SK-N-MC (cell line): ENCODE data around the gene C10orf71.

Experiments used
- DNase-seq: peaks from one replicate; pipeline ENCODE4 v3.0.0-alpha.2; 2011; ENCODE audit warnings: low read depth, low spot score
- H3K27ac ChIP-seq: fragments of 200-600 bp; sonication (generic); 2 replicates; pipeline ENCODE4 v1.5.1; 2016; ENCODE audit warnings: mixed run types
- H3K36me3 ChIP-seq: fragments of 200-600 bp; sonication (generic); 2 replicates; pipeline ENCODE4 v1.6.1; 2017; ENCODE audit warnings: antibody characterized with exemption, low read length, mixed read lengths; ENCODE audit not compliant: insufficient read depth
- H3K4me3 ChIP-seq: fragments of 200-600 bp; sonication (generic); 2 replicates; pipeline ENCODE4 v1.5.1; 2016
- H3K9ac ChIP-seq: fragments of 200-600 bp; sonication (generic); 2 replicates; pipeline ENCODE4 v1.8.0; 2017; ENCODE audit warnings: mixed run types, mixed read lengths; ENCODE audit not compliant: insufficient read length
- H3K9me3 ChIP-seq: fragments of 200-600 bp; sonication (generic); 2 replicates; pipeline ENCODE4 v1.6.1; 2017; ENCODE audit warnings: low read depth, mild to moderate bottlenecking, antibody characterized with exemption, low read length, moderate library complexity, mixed read lengths
- EZH2 ChIP-seq: fragments of 200-600 bp; sonication (generic); IDR thresholded peaks from one replicate; pipeline ENCODE4 v1.6.1; 2017; ENCODE audit warnings: antibody characterized with exemption
- FOXP2 ChIP-seq: optimal IDR thresholded peaks from 2 replicates; pipeline ENCODE3; 2011; ENCODE audit warnings: mild to moderate bottlenecking, moderate library complexity; ENCODE audit not compliant: insufficient read depth; ENCODE audit errors: extremely low read length, control extremely low read depth
- POLR2AphosphoS5 ChIP-seq: IDR thresholded peaks from 2 replicates; pipeline ENCODE4 v1.6.1; 2012; ENCODE audit warnings: mild to moderate bottlenecking, low read depth, low read length, borderline replicate concordance

C10orf71 gene

DNA sequence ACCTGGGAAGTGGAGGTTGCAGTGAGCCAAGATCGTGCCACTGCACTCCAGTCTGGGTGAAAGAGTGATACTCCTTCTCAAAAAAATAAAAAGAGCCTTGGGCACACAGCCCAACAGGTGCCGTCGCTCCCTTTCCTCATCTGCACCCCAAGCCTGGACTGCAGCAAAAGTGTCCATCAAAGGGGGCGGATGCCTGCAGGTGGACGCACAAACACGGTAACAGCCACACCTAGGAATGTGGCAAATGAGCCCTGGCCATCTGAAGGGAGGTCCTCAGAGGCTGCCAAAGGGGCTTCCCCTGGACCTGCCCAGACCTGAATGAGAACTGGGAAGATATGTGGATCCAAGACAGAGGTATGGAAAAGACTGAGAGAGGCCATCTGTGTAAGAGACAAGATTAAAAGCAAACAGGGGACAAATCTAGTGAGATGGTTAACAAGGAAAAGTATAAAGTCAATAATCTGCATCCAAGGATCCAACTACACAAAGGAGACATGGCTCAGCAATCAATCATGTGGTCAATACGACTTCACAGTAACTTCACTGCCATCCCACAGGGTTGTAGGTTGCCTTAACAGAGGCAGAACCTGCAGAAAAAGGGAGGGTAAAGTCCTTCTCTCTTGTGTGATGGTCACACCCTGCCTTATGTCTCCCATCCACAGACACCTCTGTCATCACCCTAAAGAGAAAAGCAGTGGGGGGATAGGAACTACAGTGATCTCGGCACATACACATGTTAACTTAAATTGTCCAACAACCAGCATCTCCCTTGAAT lies 71.5 kb downstream of the C10orf71 start:
- Histone ChIP-seq H3K9ac (no peak overlapping the region), H3K36me3 (no peaks in the 10 kb centered on the region), H3K9me3 (no peaks in the 10 kb centered on the region), H3K27ac (no peak overlapping the region), H3K4me3 (no peak overlapping the region)
- TF ChIP-seq EZH2 (no peak), POLR2AphosphoS5 (no peak), FOXP2 (no peak)
- DNase-seq = no peak

DNA sequence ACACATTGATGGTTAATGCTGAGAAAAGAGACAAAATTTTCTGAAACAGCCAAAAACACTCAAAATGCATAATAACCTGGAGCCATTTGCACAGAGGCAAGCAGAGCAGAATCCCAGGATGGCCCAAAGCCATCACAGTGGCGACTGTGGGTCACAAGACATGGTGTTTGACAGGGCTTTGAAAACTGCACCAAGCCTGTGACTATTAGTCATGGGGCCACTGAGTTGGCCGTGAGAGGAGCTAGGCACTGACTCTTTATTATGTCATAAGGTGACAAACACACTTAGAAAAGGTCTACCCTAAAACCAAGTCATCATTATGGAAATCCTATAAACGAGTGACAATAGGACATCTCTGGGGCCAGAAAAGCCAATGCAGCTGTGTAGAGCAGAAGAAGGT lies 73.0 kb downstream of the C10orf71 start:
- H3K9me3 ChIP-seq = no peaks in the 10 kb centered on the region
- no peak overlapping the region for H3K27ac ChIP-seq
- no peak for DNase-seq
- H3K36me3 ChIP-seq = no peaks in the 10 kb centered on the region
- H3K4me3 ChIP-seq = no peak overlapping the region
- no peak for TF ChIP-seq POLR2AphosphoS5
- no peak for TF ChIP-seq EZH2
- no peak for TF ChIP-seq FOXP2
- no peak overlapping the region for H3K9ac ChIP-seq

DNA sequence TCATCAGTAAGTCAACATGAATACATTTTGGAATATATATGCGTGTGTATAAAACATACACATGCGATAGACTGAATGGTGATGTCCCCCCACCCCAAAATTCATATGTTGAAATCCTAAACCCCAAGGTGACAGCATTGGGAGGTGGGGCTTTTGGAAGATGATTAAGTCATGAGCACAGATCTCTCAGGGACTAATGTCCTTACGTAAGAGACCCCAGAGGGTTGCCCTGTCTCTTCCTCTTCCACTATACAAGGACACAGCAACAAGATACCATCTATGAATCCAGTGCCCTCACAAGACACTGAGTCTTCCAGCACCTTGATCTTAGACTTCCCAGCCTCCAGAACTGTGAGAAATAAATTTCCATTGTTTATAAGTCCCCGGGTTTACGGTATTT lies 74.4 kb downstream of the C10orf71 start:
- no peak for DNase-seq
- Histone ChIP-seq H3K27ac (no peak overlapping the region), H3K4me3 (no peak overlapping the region), H3K36me3 (no peaks in the 10 kb centered on the region), H3K9ac (no peak overlapping the region), H3K9me3 (no peaks in the 10 kb centered on the region)
- no peak for TF ChIP-seq POLR2AphosphoS5
- TF ChIP-seq FOXP2 = no peak
- TF ChIP-seq EZH2 = no peak

DNA sequence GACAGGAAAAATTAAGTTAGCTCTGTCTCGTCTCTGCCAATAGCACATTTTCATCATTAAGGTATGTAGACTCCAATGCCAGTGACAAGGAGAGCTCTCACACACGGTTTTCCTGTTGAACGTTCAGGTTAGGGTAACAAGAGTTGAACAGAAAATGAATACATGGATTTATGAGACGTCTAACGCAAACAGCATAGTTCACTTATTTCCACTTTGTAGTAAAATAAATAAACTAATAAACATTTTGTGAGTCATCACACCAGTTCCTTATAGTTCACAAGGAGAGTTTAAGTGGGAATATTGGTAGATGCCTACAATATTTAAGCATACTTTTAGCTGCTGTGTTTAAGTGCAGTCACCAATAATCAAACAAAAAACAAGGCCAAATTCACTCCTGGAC lies 75.8 kb downstream of the C10orf71 start:
- Histone ChIP-seq H3K36me3 (no peaks in the 10 kb centered on the region), H3K9me3 (no peaks in the 10 kb centered on the region), H3K9ac (no peak overlapping the region), H3K4me3 (no peak overlapping the region), H3K27ac (no peak overlapping the region)
- no peak for TF ChIP-seq FOXP2
- no peak for TF ChIP-seq POLR2AphosphoS5
- no peak for TF ChIP-seq EZH2
- no peak for DNase-seq

DNA sequence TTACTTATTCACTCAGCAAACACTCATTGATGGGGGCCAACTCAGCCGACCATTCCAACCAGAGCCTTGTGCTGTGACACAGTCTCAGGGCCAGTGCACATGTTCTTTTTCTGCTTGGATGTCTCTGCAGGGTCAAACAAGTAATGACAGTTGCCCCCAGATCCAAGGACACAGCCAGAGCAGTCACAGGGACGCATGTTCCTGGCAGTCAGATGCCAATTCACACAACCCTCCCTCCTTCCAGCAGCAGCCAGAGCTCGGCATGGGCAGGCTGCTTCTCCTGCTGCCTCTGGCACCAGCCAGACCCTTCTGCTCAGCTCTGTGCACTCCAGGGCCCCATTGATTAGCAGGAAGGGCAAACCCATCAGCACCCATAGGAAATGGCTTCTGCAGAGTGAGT lies 76.6 kb downstream of the C10orf71 start:
- no peak overlapping the region for H3K9ac ChIP-seq
- H3K36me3 ChIP-seq = no peaks in the 10 kb centered on the region
- no peak for DNase-seq
- no peak overlapping the region for H3K27ac ChIP-seq
- TF ChIP-seq FOXP2 (no peak), POLR2AphosphoS5 (no peak), EZH2 (no peak)
- no peaks in the 10 kb centered on the region for H3K9me3 ChIP-seq
- no peak overlapping the region for H3K4me3 ChIP-seq
